Endodermal cell (in vitro differentiated cells): ENCODE data around the gene MED13L. TPM values are rescaled to one million over a fixed set of nuclear protein-coding genes. Genes with fewer than 3 reads are reported as not detected.

ENCODE experiments used
- DNase-seq: peaks from one replicate; pipeline ENCODE4 v3.0.0-alpha.2; 2017
- H3K27ac ChIP-seq: 2 replicates; pipeline ENCODE4 v1.5.1; 2013; ENCODE audit warnings: mild to moderate bottlenecking, low read depth, low read length, moderate library complexity
- H3K27me3 ChIP-seq: 2 replicates; pipeline ENCODE4 v1.6.1; 2013; ENCODE audit warnings: mild to moderate bottlenecking, low read length, moderate library complexity; ENCODE audit not compliant: insufficient read depth, control insufficient read depth, poor library complexity, severe bottlenecking
- H3K36me3 ChIP-seq: 2 replicates; pipeline ENCODE4 v1.7.0; 2013; ENCODE audit warnings: mild to moderate bottlenecking, low read length, moderate library complexity; ENCODE audit not compliant: control insufficient read depth, insufficient read depth
- H3K4me1 ChIP-seq: one replicate; pipeline ENCODE4 v1.7.0; 2013; ENCODE audit warnings: low read length; ENCODE audit not compliant: control insufficient read depth, insufficient read depth
- H3K4me3 ChIP-seq: 2 replicates; pipeline ENCODE4 v1.5.1; 2013; ENCODE audit warnings: mild to moderate bottlenecking, low read length, moderate library complexity
- H3K9ac ChIP-seq: 2 replicates; pipeline ENCODE4 v1.6.1; 2013; ENCODE audit warnings: mild to moderate bottlenecking, low read length, moderate library complexity; ENCODE audit not compliant: poor library complexity, severe bottlenecking; ENCODE audit errors: extremely low read depth
- H3K9me3 ChIP-seq: 2 replicates; pipeline ENCODE4 v1.6.1; 2013; ENCODE audit warnings: mild to moderate bottlenecking, low read length, moderate library complexity; ENCODE audit not compliant: control insufficient read depth
- H3K27ac Mint-ChIP-seq: 2 replicates; pipeline ENCODE4 v1.8.0; 2020; ENCODE audit warnings: mixed read lengths
- H3K27me3 Mint-ChIP-seq: 2 replicates; pipeline ENCODE4 v1.8.0; 2021; ENCODE audit warnings: mild to moderate bottlenecking, mixed read lengths; ENCODE audit not compliant: insufficient read depth
- H3K36me3 Mint-ChIP-seq: 2 replicates; pipeline ENCODE4 v1.8.0; 2020; ENCODE audit warnings: low read depth, mixed read lengths
- H3K4me1 Mint-ChIP-seq: 2 replicates; pipeline ENCODE4 v1.8.0; 2020; ENCODE audit warnings: mixed read lengths
- H3K4me3 Mint-ChIP-seq: 2 replicates; pipeline ENCODE4 v1.8.0; 2020; ENCODE audit warnings: mild to moderate bottlenecking, moderate library complexity, mixed read lengths
- H3K9me3 Mint-ChIP-seq: 2 replicates; pipeline ENCODE4 v1.8.0; 2020; ENCODE audit warnings: mild to moderate bottlenecking, mixed read lengths
- WGBS, 2 experiments: methylation state at CpG; one replicate each; pipeline versions ENCODE4 v1.1.5 to v1.1.7; 2013; ENCODE audit warnings: missing lambda C conversion rate in 2 of 2, mixed read lengths in 1 of 2; ENCODE audit not compliant: insufficient coverage in 1 of 2, insufficient read length in 1 of 2; 5-methylcytosine and 5-hydroxymethylcytosine counted together
- total RNA-seq, 2 donors: library from RNA; stranded (reverse); fragmentation: NEBNext Ultra II Directional in 1 of 2; extraction: Animal tissue kit (Norgen Biotek cat#: 25700) in 1 of 2; gene quantifications; 2 replicates in 1 of 2; 3 replicates in 1 of 2; pipeline ENCODE4 v1.2.1, GENCODE V29; 2021
- TF ChIP-seq, protein P1 (sequence below): fragments of 200-600 bp; sonication (generic); conservative IDR thresholded peaks from 2 replicates; pipeline ENCODE4 v1.5.0; 2021; ENCODE audit warnings: antibody characterized with exemption, mild to moderate bottlenecking

The MED13L gene
- total RNA-seq, 2 donors from 2014 or later: 101 to 111 TPM

DNA sequence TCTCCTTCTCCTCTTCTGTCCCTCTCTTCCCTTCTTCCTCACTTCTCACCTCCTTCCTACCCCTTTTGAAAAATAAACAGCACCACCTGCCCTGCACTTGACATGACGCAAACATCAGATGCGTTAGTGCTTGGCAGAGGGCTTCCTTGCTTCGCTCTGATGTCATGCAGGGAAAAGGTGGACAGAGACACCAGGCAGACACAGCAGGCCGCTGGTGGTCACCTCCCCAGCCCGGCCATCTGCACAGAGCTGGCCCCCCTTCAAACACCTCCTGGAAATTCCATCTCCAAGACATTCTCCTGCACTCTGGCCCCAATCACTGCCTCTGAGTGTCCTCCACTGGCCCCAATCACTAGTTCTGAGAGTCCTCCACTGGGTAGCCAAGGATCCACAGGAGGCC is 353.6 kb downstream of the MED13L start:
- Histone ChIP-seq H3K36me3 (no peaks in the 10 kb centered on the region), H3K4me3 (no peak overlapping the region), H3K9ac (no peak overlapping the region), H3K9me3 (peaks cover 13% of the 10 kb centered on the region), H3K27me3 (no peaks in the 10 kb centered on the region), H3K27ac (no peak overlapping the region), H3K4me1 (no peaks in the 10 kb centered on the region)
- no peak overlapping the region for H3K27ac Mint-ChIP-seq
- H3K4me3 Mint-ChIP-seq: no peak overlapping the region
- peaks cover 1% of the 10 kb centered on the region for H3K36me3 Mint-ChIP-seq
- H3K4me1 Mint-ChIP-seq: no peaks in the 10 kb centered on the region
- 96 to 100% methylated on average over 3 to 5 of the region's 5 CpGs for WGBS, 2 experiments
- peaks cover 28% of the 10 kb centered on the region for H3K9me3 Mint-ChIP-seq
- H3K27me3 Mint-ChIP-seq: peaks cover 11% of the 10 kb centered on the region
- peak; percentile 35 for DNase-seq
- TF ChIP-seq, protein P1, sequence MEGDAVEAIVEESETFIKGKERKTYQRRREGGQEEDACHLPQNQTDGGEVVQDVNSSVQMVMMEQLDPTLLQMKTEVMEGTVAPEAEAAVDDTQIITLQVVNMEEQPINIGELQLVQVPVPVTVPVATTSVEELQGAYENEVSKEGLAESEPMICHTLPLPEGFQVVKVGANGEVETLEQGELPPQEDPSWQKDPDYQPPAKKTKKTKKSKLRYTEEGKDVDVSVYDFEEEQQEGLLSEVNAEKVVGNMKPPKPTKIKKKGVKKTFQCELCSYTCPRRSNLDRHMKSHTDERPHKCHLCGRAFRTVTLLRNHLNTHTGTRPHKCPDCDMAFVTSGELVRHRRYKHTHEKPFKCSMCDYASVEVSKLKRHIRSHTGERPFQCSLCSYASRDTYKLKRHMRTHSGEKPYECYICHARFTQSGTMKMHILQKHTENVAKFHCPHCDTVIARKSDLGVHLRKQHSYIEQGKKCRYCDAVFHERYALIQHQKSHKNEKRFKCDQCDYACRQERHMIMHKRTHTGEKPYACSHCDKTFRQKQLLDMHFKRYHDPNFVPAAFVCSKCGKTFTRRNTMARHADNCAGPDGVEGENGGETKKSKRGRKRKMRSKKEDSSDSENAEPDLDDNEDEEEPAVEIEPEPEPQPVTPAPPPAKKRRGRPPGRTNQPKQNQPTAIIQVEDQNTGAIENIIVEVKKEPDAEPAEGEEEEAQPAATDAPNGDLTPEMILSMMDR: no peak

DNA sequence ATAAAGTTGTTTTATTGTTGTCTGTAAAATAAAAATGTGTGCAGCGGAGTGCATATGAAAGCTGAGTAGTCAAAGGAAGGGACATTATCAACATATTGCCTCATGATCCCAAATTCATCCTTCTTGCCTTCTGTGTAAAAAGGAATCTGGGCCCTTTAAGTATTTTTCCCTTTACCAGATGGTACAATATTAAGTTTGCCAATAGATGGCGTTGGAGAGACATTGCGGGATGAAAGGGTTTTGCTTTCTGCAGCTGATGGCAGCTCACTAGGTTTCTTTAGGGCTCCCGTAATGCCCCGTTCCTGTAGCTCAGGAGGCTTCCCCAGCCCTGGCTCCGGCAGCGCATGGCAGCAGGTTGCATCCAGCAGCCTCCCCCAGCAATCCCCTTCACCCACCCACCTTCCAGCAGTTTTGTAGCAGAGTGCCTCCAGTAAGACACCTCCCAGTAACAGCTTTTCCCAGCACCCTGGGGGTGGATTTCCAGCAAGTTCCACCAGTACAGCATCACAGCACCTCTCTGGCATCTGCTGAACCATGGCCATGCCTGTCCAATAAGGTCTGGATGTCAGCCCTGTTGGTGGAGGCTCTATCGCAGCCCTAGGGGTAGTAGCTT is 354.4 kb downstream of the MED13L start:
- Mint-ChIP-seq H3K9me3 (peaks cover 28% of the 10 kb centered on the region), H3K27me3 (peaks cover 19% of the 10 kb centered on the region), H3K4me1 (no peaks in the 10 kb centered on the region), H3K4me3 (no peak overlapping the region), H3K36me3 (peaks cover 1% of the 10 kb centered on the region), H3K27ac (no peak overlapping the region)
- H3K36me3 ChIP-seq: no peaks in the 10 kb centered on the region
- peaks cover 13% of the 10 kb centered on the region for H3K9me3 ChIP-seq
- peak; percentile 54 for DNase-seq
- no peak overlapping the region for H3K4me3 ChIP-seq
- no peaks in the 10 kb centered on the region for H3K4me1 ChIP-seq
- H3K27me3 ChIP-seq: peaks cover 5% of the 10 kb centered on the region
- TF ChIP-seq, protein P1: peak; percentile 56
- H3K9ac ChIP-seq: no peak overlapping the region
- WGBS, 2 experiments: 66 to 75% methylated on average over 5 to 7 of the region's 8 CpGs
- no peak overlapping the region for H3K27ac ChIP-seq

DNA sequence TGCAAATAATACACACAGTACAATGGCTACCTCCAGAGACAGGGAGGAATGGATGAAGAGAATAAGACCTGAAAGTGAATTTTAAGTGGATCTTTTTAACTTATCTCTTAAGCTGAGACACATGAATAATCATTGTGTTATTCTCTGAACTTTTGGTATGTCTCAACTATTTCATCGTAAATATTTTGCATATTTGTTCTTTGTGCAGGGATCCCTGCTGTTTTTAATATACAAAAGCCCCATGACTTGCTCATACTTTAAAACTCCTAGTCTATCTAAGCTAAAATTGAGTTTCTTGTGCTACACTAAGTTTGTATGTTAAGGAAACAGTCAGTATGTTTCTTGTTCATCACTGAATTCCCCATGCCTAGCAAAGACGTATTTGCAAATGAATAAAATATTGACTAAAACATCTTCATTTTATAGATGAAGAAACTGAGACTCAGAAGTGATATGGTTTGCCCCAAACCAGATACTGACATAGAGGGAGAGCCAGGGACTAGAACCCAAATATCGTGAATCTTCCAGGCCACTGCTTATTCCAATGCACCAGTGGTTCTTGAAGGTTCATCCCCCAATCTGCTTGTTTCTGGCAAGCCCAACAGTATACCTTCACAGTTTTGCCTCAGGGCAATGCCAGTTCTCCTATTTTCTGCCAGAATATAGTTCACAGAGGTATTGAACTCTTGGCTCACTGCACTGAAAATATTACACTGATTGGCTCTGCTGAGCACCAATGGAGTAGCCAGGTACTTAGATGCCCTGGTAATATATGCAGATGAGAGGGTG is 356.9 kb downstream of the MED13L start:
- WGBS, 2 experiments: 94 to 100% methylated on average over 1 to 3 of the region's 3 CpGs
- peaks cover 13% of the 10 kb centered on the region for H3K9me3 ChIP-seq
- H3K9ac ChIP-seq: no peak overlapping the region
- Mint-ChIP-seq H3K27me3 (peaks cover 42% of the 10 kb centered on the region), H3K27ac (no peak overlapping the region), H3K4me3 (no peak overlapping the region), H3K4me1 (no peaks in the 10 kb centered on the region), H3K9me3 (peaks cover 28% of the 10 kb centered on the region), H3K36me3 (peaks cover 1% of the 10 kb centered on the region)
- no peaks in the 10 kb centered on the region for H3K36me3 ChIP-seq
- H3K4me1 ChIP-seq: no peaks in the 10 kb centered on the region
- TF ChIP-seq, protein P1: no peak
- peaks cover 26% of the 10 kb centered on the region for H3K27me3 ChIP-seq
- DNase-seq: no peak
- H3K4me3 ChIP-seq: no peak overlapping the region
- H3K27ac ChIP-seq: no peak overlapping the region
